Caki2 (cell line): Measurements from ENCODE around the gene SLC2A14. TPM values are rescaled to one million over a fixed set of nuclear protein-coding genes. Genes with fewer than 3 reads are reported as not detected.
A peak's percentile ranks its signal among the peaks of the same experiment; 100 is the strongest.
"Not testable (repeated sequence)": the region's sequence is repeated elsewhere in the genome, so short reads cannot be mapped to it uniquely, and the experiment has no call there.

Experiments used
- DNase-seq: peaks from one replicate; pipeline ENCODE4 v3.0.0-alpha.2; 2015; ENCODE audit warnings: low read depth
- in situ Hi-C: cut with HindIII; loops from 2 replicates; pipeline ENCODE4 v1.10.0; 2016; ENCODE audit warnings: low sequenced_read_pairs, low pct_unique_long_range_greater_than_20kb, mixed read lengths
- total RNA-seq: library from RNA; depleted of rRNA; stranded (reverse); fragments of >200 nt; shearing (Covaris generic); gene quantifications from 2 replicates; pipeline ENCODE4 v1.2.3, GENCODE V29; 2014; ENCODE audit warnings: low replicate concordance

SLC2A14 gene
- total RNA-seq, 1 experiment from 2014 or later = not detected

DNA sequence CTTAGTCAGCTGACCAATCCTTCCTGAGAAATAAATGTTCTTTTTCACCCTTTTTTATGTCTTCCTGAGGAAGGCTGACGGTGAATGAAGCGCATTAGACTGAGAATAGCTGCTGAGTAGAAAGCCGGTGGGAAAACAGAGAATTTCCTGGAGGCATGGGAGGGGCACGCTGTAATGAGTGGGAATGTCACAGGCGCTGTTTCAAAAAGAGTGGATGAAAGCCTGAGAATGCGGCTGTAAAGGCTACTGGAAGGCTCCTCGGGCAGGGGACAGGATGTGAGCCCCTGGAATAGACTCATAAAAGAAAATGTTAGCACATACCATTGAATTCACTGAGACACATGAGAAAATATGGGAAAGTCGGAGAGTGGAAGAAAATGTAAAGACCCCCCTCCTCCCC, 29.6 kb downstream of the SLC2A14 start:
- in situ Hi-C loops, DNase-seq: not testable (repeated sequence)

DNA sequence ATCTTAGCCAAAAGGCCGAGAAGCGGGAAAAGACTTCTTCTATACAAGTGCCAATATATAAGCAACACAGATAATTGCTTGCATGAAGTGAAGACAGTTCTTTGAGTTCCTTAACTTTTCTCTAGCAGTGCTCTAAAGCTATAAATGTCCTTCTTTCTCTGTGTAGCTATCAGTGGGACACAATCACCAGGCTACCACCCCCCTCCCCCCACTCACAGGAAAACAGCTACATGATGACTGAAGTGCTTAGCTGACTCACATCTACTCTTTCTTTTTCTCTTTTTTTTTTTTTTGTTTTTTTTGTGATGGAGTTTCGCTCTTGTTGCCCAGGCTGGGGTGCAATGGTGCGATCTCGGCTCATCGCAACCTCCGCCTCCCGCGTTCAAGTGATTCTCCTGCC, 30.3 kb downstream of the SLC2A14 start:
- DNase-seq, in situ Hi-C loops: not testable (repeated sequence)

DNA sequence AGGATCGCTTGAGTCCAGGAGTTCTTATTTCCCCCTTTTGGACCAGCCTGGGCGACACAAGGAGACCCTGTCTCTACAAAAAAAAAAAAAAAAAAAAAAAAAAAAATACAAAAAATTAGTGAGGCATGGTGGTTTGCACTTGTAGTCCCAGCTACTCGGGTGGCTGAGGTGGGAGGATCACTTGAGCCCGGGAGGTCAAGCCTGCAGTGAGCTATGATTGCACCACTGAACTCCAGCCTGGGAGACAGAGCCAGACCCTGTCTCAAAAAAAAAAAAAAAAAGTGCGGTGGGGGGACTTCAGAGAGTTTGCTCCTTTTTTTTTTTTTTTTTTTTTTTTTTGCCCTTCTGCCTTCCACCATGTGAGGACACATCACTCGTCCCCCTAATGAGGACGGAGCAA, 32.9 kb downstream of the SLC2A14 start:
- DNase-seq, in situ Hi-C loops: not testable (repeated sequence)

DNA sequence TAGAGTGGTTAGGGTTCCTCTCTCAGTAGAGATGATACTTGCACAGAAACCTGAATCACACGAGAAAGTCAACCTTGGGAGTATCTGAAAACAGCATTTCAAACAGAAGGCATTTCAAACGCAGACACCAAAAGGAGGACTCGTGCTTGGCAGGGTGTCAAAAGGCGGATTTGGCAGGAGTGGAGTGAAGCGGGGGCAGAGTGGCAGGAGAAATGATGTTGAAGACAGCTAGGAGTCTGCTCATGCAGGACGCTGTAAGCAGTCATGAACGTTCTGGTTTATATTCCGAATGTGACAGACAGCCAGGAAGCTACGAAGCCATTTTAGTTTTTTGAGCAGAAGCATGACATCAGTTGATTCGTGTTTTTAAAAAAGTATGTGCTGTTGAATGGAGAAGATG, 33.5 kb downstream of the SLC2A14 start:
- DNase-seq, in situ Hi-C loops: not testable (repeated sequence)

DNA sequence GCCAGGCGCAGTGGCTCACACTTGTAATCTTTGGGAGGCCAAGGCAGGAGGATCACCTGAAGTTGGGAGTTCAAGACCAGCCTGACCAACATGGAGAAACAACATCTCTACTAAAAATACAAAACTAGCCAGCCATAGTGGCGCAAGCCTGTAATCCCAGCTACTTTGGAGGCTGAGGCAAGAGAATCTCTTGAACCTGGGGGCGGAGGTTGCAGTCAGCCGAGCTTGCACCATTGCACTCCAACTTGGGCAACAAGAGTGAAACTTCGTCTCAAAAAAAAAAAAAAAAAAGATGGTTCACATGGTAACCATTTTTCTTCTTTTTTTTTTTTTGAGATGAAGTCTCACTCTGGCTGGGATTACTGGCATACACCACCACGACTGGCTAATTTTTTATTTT, 35.3 kb downstream of the SLC2A14 start:
- no peak for DNase-seq
- in situ Hi-C loops = no loop called here

DNA sequence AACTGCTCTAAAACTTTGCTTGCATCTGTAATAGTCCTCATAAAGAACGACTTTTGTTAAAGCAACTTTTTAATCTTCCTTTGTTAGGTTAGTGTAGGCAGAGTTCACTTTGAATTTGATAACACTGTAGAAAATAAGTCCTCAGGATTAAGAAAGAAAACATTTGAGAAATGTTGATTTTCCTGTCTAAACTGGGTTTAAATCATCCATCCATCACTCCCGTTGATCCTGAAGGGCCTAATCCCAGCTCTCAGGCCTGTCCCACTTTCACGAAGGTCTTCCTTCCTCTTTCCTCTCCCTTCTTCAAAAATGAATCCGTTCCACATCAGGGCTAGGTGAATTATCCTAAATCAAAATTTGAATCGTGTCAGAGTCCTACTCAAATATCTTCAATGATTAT, 36.9 kb downstream of the SLC2A14 start:
- no peak for DNase-seq
- in situ Hi-C loops = no loop called here

DNA sequence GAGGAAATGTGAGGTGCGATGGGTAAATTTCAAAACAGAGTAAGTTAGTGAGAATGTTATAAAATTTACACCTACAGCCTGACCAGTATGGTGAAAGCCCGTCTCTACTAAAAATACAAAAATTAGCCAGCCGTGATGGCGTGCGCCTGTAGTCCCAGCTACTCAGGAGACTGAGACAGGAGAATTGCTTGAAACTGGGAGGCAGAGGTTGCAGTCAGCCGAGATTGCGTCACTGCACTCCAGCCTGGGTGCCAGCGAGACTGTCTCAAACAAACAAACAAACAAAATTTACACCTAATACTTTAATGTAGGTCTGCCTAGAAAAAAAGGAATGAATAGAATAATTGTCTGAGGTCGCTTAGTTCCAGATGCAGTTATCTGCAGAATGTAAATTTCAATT, 37.6 kb downstream of the SLC2A14 start:
- in situ Hi-C loops = no loop called here
- no peak for DNase-seq

DNA sequence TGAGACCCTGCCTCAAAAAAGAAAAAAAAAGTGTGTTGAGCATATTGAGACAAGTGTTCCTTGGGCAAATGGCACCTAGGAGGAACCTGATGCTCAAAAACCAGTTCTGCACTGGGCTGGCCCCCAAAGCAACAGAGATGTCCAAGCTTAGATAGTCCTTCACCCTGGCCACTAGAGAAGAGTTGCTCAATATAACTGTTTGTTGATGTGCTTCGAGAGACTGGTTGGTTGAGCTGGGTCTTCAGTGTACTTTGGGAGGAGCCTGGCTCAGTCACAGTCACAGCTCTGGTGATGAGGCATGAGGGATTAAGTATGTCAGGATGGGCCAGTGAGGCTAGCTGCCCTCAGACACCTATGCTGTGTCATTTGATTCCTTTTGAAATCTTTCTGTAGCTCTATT, 38.0 kb downstream of the SLC2A14 start:
- in situ Hi-C loops = no loop called here
- DNase-seq = no peak

DNA sequence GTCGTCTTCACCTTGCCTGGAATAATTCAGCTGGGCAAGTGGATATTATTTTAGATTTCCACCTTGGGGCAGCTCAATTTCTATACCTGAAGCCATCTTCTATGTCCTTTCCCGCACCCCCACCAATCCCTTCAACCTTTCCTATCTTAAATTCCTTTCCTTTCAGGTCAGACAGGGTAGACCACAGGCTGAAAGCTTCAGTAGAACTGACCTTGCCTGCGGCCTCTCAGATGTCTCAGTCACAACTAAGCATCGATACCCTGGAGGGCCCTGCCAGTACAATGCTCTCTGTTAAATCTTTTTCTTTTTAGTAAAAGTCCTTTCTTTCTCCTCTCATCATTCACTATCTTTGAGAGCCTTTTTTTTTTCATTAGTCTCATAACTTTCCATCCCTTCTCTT, 38.9 kb downstream of the SLC2A14 start:
- no peak for DNase-seq
- in situ Hi-C loops = no loop called here

DNA sequence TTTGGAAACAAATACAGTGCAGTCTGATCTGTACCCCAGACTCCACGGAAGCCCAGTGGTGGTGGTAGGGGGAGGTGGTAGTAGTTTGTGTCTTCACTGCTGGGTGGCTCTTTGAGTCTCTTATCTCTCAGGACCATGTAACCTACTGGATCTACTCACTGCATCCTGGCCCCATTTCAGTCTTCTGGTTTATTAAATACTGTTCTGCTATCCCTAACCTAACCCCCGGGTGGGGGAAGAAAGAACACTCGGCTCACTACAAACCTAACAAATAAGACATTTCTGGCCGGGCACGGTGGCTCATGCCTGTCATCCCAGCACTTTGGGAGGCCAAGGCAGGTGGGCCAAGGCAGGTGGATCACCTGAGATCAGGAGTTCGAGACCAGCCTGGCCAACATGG, 39.5 kb downstream of the SLC2A14 start:
- DNase-seq, in situ Hi-C loops: not testable (repeated sequence)

DNA sequence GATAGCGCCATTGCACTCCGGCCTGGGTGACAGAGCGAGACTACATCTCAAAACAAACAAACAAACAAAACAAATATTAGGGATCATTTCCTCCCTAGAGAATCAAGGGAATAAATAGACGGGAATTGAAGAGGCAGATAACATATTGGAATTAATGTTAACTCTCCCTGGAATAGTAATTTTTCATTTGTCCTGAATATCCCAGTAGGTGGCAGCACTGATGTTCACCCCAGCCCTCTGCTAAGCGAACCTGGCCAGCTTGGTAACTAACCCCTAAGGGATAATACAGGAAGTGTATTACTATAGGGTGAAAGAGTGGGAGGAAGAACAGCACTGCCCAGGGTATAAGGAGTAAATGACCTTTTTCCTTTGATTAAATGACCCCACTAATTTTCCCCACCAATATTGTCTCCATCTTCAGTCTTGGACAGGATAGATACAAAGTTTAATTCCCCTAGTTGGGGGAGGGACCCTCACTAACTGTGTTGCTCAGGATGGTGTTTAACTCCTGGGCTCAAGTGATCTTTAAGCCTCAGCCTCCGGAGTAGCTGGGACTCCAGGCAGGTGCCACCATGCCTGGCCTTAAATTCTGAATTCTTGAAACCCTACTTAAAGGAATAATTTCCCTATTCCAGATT, 40.5 kb downstream of the SLC2A14 start:
- in situ Hi-C loops = no loop called here
- DNase-seq = peak; percentile 32

DNA sequence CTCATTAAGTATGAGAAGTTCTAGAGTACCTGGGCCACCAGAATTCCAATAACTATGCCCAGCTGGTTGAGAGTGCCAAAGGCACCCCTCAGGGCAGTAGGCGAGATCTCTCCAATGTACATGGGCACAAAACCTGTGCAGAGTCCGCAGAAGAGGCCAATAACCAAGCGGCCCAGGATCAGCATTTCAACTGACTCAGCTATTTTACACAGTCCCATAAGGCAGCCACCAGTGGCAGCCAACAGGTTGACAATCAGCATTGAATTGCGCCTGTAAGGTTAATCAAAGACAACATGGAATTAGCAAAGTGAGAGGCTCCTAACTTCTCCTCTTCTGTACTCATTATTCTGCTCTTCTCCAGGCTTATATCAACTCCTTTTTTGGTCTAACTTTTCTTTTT, 43.0 kb downstream of the SLC2A14 start:
- in situ Hi-C loops, DNase-seq: not testable (repeated sequence)

DNA sequence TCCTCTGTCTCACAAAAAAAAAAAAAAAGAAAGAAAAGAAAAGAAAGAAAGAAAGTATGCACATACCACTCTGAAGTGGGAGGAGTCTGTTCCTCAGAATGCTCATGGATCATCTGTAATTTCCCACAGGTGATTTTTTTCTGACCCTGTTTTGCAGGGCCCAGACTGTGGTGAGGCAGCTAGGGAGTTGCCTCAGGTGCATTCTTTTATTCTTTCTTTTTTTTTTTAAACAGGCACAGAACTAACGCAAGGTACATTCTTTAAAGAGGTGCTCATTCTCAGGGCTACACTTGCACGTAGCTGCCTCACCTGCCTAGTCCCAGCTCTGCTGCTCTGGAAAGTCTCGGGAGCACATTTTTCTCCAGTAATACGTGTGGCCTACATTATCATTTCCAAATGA, 47.0 kb downstream of the SLC2A14 start:
- in situ Hi-C loops, DNase-seq: not testable (repeated sequence)

DNA sequence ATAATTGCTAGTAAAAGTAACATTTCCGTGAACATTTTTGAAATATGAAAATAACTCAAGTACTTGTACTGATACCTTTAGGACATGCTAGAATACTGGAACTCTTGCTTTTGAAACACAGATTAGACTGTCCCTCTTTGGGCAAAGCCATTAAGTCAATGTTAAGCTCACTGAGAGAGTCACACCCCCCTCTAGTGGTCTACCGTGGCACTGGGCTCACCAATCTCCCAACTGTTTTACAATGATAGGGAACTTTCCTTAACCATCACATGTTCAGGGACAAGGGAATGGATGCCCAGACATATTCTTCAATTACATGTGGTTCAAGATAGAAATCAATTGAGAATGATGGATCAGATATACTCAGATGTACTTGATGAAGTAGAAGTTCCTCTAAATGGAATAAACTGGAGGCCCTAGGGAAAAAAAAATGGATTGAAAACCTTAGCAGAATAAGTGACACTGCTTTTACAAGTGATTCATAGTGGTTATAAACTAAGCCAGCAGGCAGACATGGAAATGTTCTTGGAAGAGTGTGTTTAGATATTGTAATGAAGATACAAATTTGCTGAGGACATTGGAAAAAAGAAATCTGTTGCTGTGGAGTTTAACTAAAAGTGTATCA, 65.7 kb downstream of the SLC2A14 start:
- in situ Hi-C loops = no loop called here
- DNase-seq = peak; percentile 52

DNA sequence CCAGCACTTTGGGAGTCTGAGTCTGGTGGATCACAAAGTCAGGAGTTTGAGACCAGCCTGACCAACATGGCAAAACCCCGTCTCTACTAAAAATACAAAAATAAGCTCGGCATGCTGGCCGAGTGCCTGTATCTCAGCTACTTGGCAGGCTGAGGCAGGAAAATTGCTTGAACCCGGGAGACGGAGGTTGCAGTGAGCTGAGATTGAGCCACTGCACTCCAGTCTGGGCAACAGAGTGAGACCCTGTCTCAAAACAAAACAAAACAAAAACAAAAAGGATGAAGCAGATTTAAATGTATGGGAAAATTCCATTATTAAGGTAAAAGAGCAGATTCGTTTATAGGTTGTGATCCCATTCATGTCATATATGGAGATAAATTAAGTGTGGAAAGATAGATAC, 66.4 kb downstream of the SLC2A14 start:
- DNase-seq, in situ Hi-C loops: not testable (repeated sequence)

DNA sequence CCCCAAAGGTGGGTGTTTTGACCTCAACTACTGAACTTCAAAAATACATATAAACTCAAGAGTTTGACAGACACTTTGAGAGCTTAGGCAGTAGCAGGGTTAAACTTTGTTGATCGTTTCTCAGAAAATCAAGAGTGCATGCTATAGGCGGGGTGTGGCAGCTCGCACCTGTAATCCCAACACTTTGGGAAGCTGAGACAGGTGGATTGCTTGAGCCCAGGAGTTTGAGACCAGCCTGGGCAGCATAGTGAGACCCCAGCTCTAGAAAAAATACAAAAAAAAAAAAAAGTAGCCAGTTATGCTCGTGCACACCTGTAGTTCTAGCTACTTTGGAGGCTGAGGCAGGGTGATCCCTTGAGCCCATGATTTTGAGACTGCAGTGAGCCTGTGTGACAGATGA, 71.3 kb downstream of the SLC2A14 start:
- in situ Hi-C loops = no loop called here
- DNase-seq = no peak

DNA sequence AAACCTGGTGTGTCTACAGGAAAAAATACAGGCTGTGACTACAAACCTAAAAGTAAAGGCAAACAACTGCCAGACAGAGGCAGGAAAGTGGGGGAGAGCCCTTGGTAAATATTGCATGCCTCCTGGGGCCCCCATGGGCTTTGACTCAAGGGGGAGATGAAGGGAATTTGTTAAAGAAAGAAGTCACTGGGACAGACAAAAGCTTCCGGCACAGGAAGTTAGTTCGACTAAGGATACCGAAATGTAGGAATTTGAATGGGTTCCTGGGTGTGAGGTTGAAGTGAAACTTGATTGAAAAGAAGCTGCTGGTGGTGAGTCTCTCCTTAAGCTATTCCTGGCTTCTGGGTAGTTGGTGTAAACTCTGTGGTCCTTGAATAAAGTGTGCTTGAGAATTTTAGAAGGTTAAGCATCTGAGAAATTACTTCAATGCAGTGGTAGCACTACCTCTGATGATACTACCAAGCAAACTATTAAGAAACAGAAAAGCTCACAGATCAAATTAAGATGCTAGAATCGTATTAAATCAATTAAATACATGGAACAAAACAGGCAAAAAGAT, 73.9 kb downstream of the SLC2A14 start:
- in situ Hi-C loops, DNase-seq: not testable (repeated sequence)

DNA sequence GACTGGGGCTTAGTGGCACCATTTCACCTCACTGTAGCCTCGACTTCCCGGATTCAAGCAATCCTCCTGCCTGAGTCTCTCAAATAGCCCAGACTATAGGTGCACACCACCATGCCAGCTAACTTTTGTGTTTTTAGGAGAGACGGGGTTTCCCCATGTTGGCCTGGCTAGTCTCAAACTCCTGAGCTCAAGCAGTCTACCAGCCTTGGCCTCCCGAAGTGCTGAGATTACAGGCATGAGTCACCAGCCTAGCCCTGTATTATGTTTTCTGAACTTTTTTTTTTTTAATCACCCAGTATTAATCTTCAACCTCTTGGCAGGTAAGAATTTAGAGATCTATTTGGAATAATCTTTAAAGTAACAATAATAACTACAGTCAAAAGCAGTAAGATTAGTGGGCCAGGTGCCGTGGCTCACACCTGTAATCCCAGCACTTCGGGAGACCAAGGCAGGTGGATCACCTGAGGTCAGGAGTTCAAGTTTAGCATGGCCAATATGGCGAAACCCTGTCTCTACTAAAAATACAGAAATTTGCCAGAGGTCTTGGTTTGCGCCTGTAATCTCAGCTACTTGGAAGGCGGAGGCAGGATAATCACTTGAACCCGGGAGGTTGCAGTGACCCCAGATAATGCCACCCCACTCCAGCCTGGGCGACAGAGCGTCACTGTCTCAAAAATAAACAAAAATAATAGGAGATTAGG, 74.9 kb downstream of the SLC2A14 start:
- in situ Hi-C loops = no loop called here
- DNase-seq = peak; percentile 36

DNA sequence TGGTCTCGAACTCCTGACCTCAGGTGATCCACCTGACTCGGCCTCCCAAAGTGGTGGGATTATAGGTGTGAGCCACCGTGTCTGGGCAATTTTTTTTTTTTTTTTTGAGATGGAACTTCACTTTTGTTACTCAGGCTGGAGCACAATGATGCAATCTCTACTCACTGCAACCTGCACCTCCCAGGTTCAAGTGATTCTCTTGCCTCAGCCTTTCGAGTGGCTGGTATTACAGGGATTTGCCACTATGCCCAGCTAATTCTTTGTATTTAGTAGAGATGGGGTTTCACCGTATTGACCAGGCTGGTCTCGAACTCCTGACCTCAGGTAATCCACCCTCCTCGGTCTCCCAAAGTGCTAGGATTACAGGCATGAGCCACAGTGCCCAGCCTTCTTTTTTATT, 75.4 kb downstream of the SLC2A14 start:
- DNase-seq, in situ Hi-C loops: not testable (repeated sequence)
